Stomach (tissue), 9 donors: ENCODE measurements around the gene KCNJ12. TPM values are rescaled to one million over a fixed set of nuclear protein-coding genes. Genes with fewer than 3 reads are reported as not detected.

ENCODE experiments used
- DNase-seq, 2 donors: peaks; one replicate each; pipeline versions ENCODE4 v3.0.0 to v3.0.0-alpha.2; 2013 to 2019
- H3K27ac ChIP-seq, 5 donors: fragments of 200-600 bp in 4 of 5; sonication (generic) in 4 of 5; one replicate each; pipeline ENCODE4 v1.5.1; 2013 to 2019; ENCODE audit warnings: mild to moderate bottlenecking in 1 of 5, moderate library complexity in 1 of 5
- H3K27me3 ChIP-seq, 3 donors: fragments of 200-600 bp; sonication (generic); one replicate each; pipeline ENCODE4 v1.5.1; 2017 to 2019; ENCODE audit warnings: mixed run types in 1 of 3
- H3K36me3 ChIP-seq, 4 donors: fragments of 200-600 bp; sonication (generic); 1 replicate in 3 of 4; 2 replicates in 1 of 4; pipeline ENCODE4 v1.5.1; 2016 to 2019
- H3K4me1 ChIP-seq, 4 donors: fragments of 200-600 bp; sonication (generic); one replicate each; pipeline ENCODE4 v1.5.1; 2016 to 2019
- H3K4me3 ChIP-seq, 4 donors: fragments of 200-600 bp; sonication (generic) in 3 of 4; one replicate each; pipeline ENCODE4 v1.5.1; 2016 to 2019; ENCODE audit warnings: mild to moderate bottlenecking in 1 of 4
- H3K9me3 ChIP-seq, 4 donors: fragments of 200-600 bp; sonication (generic); one replicate each; pipeline ENCODE4 v1.5.1; 2016 to 2019
- EP300 ChIP-seq: sonication (generic); formaldehyde crosslinking; IDR thresholded peaks from one replicate; pipeline ENCODE4 v1.6.1; 2017; ENCODE audit warnings: antibody characterized with exemption
- POLR2A ChIP-seq, 4 donors: fragments of 450-650 bp; IDR thresholded peaks; one replicate each; pipeline ENCODE4 v1.6.1; 2016; ENCODE audit warnings: antibody characterized with exemption in 4 of 4, control low read depth in 2 of 4, mild to moderate bottlenecking in 1 of 4, moderate library complexity in 1 of 4
- POLR2AphosphoS5 ChIP-seq, 3 donors: sonication (generic); formaldehyde crosslinking; IDR thresholded peaks; one replicate each; pipeline ENCODE4 v1.6.1; 2016; ENCODE audit warnings: antibody characterized with exemption in 3 of 3
- WGBS, 5 donors: extraction: QIAGEN DNeasy Blood & Tissue Kit in 3 of 5; methylation state at CpG; one replicate each; pipeline versions ENCODE4 v1.1.5 to v1.1.7; 2013 to 2018; 5-methylcytosine and 5-hydroxymethylcytosine counted together
- intact Hi-C: fragments of 100-400 bp; cut with DNase I; formaldehyde crosslinking; loops from one replicate; pipeline ENCODE4 v1.15.1; 2023; ENCODE audit warnings: low total_unique reads
- polyA plus RNA-seq, 3 donors: library from polyadenylated mRNA; stranded (reverse); fragments of 200-250 nt; gene quantifications; one replicate each; pipeline ENCODE4 v1.2.3, GENCODE V29; 2013
- total RNA-seq, 5 donors: library from RNA; depleted of rRNA; stranded (reverse); fragments of >200 nt; gene quantifications; one replicate each; pipeline versions ENCODE4 v1.1.0 to v1.2.3, GENCODE V29; 2014 to 2016
- TF ChIP-seq, protein P1 (sequence below), 7 experiments: fragments of 450-650 bp in 4 of 7; fragments of 200-600 bp in 3 of 7; sonication (generic) in 3 of 7; IDR thresholded peaks; one replicate each; pipeline ENCODE4 v1.5.1; 2016 to 2019; ENCODE audit warnings: antibody characterized with exemption in 7 of 7, control low read depth in 2 of 7, mild to moderate bottlenecking in 1 of 7
- donor health status: healthy with polysubstance abuse.
- donor health status: Bipolar disorder and iron deficiency.
- donor health status: healthy.

Gene KCNJ12
- total and polyA plus RNA-seq, 8 donors = under 0.01 to 10.5 (median 1.8) TPM; not detected in 1

DNA sequence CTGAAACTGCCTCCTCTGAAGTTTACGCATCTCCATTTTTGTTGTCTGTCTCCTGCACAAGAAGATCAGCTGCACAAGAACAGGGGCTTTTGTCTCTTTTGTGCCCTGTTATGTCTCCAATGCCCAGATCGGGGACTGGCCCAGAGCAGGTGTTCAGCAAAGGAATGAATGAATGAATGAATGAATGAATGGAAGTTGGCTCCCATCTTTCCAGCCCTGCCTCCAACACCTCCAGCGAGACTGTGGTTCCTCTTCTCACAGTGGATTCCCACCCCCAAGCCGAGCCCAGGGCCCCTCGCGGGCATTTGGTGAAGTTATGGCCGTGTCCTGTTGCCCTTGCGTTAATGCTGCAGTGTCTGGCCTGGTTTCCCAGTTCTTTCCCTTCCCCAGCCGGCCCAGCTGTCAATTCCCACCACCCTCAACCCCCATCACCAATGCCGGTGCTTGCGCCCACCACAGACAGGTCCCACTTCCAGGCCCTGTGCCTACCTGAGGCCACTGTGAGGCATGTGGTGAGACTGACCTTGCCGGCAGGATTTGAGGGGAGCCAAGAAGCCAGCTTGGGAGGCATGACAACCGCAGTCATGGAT, 21.3 kb upstream of the KCNJ12 start:
- H3K27ac ChIP-seq = no peak overlapping the region
- no peak for DNase-seq
- WGBS, 5 donors = 86 to 95% (median 91%) methylated on average over 13 of the region's 13 CpGs
- no peaks in the 10 kb centered on the region for H3K36me3 ChIP-seq
- no peak for TF ChIP-seq EP300
- no peak for TF ChIP-seq POLR2AphosphoS5 (IDR thresholded peaks at IDR 0.05)
- no peak for TF ChIP-seq POLR2A (IDR thresholded peaks at IDR 0.05)
- TF ChIP-seq, protein P1, sequence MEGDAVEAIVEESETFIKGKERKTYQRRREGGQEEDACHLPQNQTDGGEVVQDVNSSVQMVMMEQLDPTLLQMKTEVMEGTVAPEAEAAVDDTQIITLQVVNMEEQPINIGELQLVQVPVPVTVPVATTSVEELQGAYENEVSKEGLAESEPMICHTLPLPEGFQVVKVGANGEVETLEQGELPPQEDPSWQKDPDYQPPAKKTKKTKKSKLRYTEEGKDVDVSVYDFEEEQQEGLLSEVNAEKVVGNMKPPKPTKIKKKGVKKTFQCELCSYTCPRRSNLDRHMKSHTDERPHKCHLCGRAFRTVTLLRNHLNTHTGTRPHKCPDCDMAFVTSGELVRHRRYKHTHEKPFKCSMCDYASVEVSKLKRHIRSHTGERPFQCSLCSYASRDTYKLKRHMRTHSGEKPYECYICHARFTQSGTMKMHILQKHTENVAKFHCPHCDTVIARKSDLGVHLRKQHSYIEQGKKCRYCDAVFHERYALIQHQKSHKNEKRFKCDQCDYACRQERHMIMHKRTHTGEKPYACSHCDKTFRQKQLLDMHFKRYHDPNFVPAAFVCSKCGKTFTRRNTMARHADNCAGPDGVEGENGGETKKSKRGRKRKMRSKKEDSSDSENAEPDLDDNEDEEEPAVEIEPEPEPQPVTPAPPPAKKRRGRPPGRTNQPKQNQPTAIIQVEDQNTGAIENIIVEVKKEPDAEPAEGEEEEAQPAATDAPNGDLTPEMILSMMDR (IDR thresholded peaks at IDR 0.05) = no peak
- no peaks in the 10 kb centered on the region for H3K9me3 ChIP-seq
- no peaks in the 10 kb centered on the region for H3K27me3 ChIP-seq
- intact Hi-C loops = no loop called here
- H3K4me3 ChIP-seq = no peak overlapping the region
- H3K4me1 ChIP-seq = peaks cover 10 to 17% (median 16%) of the 10 kb centered on the region in 4 donors

DNA sequence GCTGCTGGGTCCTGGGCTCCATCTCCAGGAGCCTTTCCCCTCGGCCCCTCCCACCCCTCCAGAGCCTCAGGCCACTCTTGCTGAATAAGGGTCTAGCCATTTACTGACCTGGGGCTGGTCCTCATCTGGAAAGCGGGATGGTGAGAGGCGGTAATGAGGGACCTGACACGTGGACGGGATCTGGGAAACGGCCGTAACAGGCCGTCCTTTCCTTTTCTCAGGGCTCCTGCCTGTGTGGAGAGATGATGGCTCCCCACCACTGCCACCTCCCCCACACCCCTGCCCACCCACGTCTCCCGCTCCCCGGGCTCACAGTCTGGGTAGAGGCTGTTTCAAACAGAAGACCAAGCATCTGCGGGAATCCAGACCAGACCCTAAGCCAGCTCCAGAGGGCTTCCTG, 20.6 kb upstream of the KCNJ12 start:
- DNase-seq = no peak
- no peaks in the 10 kb centered on the region for H3K36me3 ChIP-seq
- TF ChIP-seq, protein P1 (IDR thresholded peaks at IDR 0.05) = no peak
- no peak for TF ChIP-seq EP300
- TF ChIP-seq POLR2A (IDR thresholded peaks at IDR 0.05) = no peak
- no peak for TF ChIP-seq POLR2AphosphoS5 (IDR thresholded peaks at IDR 0.05)
- no peak overlapping the region for H3K27ac ChIP-seq
- no peaks in the 10 kb centered on the region for H3K27me3 ChIP-seq
- H3K9me3 ChIP-seq = no peaks in the 10 kb centered on the region
- WGBS, 5 donors = 83 to 90% (median 88%) methylated on average over 12 of the region's 12 CpGs
- no peak overlapping the region for H3K4me3 ChIP-seq
- intact Hi-C loops = no loop called here
- H3K4me1 ChIP-seq = peaks cover 10 to 17% (median 16%) of the 10 kb centered on the region in 4 donors

DNA sequence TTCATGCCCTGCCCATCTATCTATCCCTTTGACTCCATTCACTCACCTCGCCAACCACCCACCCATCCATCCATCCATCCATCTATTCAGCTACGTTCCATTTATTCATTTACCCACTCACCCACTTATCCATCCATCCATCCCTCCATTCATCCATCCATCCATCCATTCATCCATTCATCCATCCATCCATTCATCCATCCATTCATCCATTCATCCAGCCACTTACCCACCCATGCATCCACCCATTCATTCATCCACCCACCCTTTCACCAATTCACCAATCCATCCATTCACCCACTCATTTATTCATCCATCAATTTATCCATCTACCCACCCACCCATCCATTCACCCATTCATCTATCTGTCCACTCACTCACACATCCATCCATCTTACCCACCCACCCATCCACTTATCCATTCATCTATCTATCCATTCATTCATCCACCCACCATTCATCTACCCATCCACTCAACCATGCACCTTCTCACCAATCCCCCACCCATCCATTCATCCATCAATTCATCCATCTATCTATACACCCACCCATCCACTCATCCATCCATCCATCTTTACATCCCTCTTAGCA, 19.5 kb upstream of the KCNJ12 start:
- DNase-seq = no peak
- H3K27me3 ChIP-seq = no peaks in the 10 kb centered on the region
- TF ChIP-seq EP300 (no peak), POLR2A (IDR thresholded peaks at IDR 0.05) (no peak), POLR2AphosphoS5 (IDR thresholded peaks at IDR 0.05) (no peak)
- TF ChIP-seq, protein P1 (IDR thresholded peaks at IDR 0.05) = no peak
- H3K27ac ChIP-seq = no peak overlapping the region
- intact Hi-C loops = no loop called here
- H3K4me3 ChIP-seq = no peak overlapping the region
- H3K36me3 ChIP-seq = no peaks in the 10 kb centered on the region
- H3K9me3 ChIP-seq = no peaks in the 10 kb centered on the region
- H3K4me1 ChIP-seq = peaks cover 10 to 17% (median 16%) of the 10 kb centered on the region in 4 donors
- 96 to 100% (median 98%) methylated on average over 2 of the region's 2 CpGs for WGBS, 5 donors

DNA sequence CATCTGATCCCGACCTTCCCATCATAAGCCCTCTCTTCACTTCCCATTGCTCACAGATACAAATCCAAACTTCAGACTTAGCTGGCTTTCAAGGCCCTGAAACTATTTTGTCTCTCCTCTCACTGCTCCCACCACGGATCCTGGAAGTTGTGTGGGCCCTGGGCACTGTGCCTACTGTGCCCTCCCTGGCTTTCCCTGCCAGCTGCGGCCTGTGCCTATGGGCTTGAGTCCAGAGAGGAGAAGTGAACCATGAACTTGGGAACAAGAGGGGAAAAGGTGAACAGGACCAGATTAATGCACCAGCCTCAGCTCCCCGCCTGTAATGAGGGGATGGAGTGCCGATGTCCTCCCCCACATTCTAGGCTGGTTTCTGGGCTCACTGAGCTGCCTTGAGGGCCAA, 18.9 kb upstream of the KCNJ12 start:
- Histone ChIP-seq H3K9me3 (no peaks in the 10 kb centered on the region), H3K27me3 (no peaks in the 10 kb centered on the region), H3K4me1 (peaks cover 10 to 17% (median 16%) of the 10 kb centered on the region in 4 donors), H3K27ac (no peak overlapping the region), H3K36me3 (no peaks in the 10 kb centered on the region), H3K4me3 (no peak overlapping the region)
- intact Hi-C loops = no loop called here
- TF ChIP-seq POLR2AphosphoS5 (IDR thresholded peaks at IDR 0.05) = no peak
- DNase-seq = no peak
- 73 to 84% (median 78%) methylated on average over 5 of the region's 5 CpGs for WGBS, 5 donors
